H1 (cell line): ENCODE measurements around the gene UPK1B. TPM values are rescaled to one million over a fixed set of nuclear protein-coding genes. Genes with fewer than 3 reads are reported as not detected.

Experiments
- TBP ChIP-seq: IDR thresholded peaks from 2 replicates; pipeline ENCODE4 v1.6.1; 2011; ENCODE audit warnings: low read depth, low read length, improper control_type of control experiment
- polyA plus RNA-seq, 7 experiments: library from polyadenylated mRNA; depleted of rRNA in 3 of 7; stranded (reverse) in 5 of 7; unstranded in 2 of 7; fragments of >200 nt in 5 of 7; fragments of 200-250 nt in 2 of 7; gene quantifications; 1 replicate in 5 of 7; 2 replicates in 1 of 7; 4 replicates in 1 of 7; pipeline versions ENCODE4 v1.2.1 to v1.2.3, GENCODE V29; 2011 to 2013; ENCODE audit warnings: missing spikeins in 2 of 7, mixed read lengths in 2 of 7
- total RNA-seq: library from RNA; stranded (reverse); fragmentation: NEBNext Ultra II Directional; extraction: Animal tissue kit (Norgen Biotek cat#: 25700); gene quantifications from 2 replicates; pipeline ENCODE4 v1.2.1, GENCODE V29; 2021
- TF ChIP-seq, protein P1 (sequence below), 3 experiments: IDR thresholded peaks; 1 replicate in 2 of 3; 2 replicates in 1 of 3; pipeline versions ENCODE4 v1.5.1 to v1.6.1; 2011; ENCODE audit warnings: low read length in 3 of 3, mild to moderate bottlenecking in 3 of 3, inconsistent platforms in 2 of 3, low read depth in 1 of 3, moderate library complexity in 1 of 3; ENCODE audit not compliant: insufficient read depth in 1 of 3; ENCODE audit errors: control extremely low read depth in 1 of 3

Gene UPK1B
- total and polyA plus RNA-seq, 2 of the 8 experiments (the other 6 are each of a cell fraction or from before 2014, with no cell fraction given) = 0.67 to 0.68 TPM

- TF ChIP-seq, protein P1, sequence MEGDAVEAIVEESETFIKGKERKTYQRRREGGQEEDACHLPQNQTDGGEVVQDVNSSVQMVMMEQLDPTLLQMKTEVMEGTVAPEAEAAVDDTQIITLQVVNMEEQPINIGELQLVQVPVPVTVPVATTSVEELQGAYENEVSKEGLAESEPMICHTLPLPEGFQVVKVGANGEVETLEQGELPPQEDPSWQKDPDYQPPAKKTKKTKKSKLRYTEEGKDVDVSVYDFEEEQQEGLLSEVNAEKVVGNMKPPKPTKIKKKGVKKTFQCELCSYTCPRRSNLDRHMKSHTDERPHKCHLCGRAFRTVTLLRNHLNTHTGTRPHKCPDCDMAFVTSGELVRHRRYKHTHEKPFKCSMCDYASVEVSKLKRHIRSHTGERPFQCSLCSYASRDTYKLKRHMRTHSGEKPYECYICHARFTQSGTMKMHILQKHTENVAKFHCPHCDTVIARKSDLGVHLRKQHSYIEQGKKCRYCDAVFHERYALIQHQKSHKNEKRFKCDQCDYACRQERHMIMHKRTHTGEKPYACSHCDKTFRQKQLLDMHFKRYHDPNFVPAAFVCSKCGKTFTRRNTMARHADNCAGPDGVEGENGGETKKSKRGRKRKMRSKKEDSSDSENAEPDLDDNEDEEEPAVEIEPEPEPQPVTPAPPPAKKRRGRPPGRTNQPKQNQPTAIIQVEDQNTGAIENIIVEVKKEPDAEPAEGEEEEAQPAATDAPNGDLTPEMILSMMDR (IDR thresholded peaks at IDR 0.05; ENCODE audit: control extremely low read depth in 1 of 3, insufficient read depth in 1 of 3, low read depth in 1 of 3, low read length in 3 of 3) = peak in 2 of 3 experiments; percentile 12 to 24; a peak in 2 of 4 replicates
- TF ChIP-seq TBP = no peak
Measured at GRCh38 chr3:119206611-119207511, 33.5 kb downstream of the UPK1B start (continued).
